Measurements from ENCODE around the gene CRELD2.

CRELD2 gene

GRCh38 chr22:49917974-49918910 lies at the start of gene CRELD2, which contains the start of gene ALG12:
TSS of gene CRELD2 (plus strand) at chr22:49918634. CDS start at chr22:49918770, 136 bp downstream.
TSS of gene ALG12 (minus strand) at chr22:49918438. CDS start at chr22:49913765, 4,673 bp downstream.
- peak; percentile 34 for DNase-seq

- DNase-seq: no peak
Observed at GRCh38 chr22:49869086-49869830, 49.2 kb upstream of the CRELD2 start.

GRCh38 chr22:49869845-49870712 lies 48.4 kb upstream of the CRELD2 start:
- no peak for DNase-seq

GRCh38 chr22:49871482-49871881 lies 47.0 kb upstream of the CRELD2 start:
- DNase-seq: no peak

- DNase-seq: no peak
Observed at GRCh38 chr22:49872347-49872746, 46.1 kb upstream of the CRELD2 start.

- DNase-seq: no peak
Observed at GRCh38 chr22:49873228-49873940, 45.0 kb upstream of the CRELD2 start.

GRCh38 chr22:49877642-49878041 lies 40.8 kb upstream of the CRELD2 start:
- no peak for DNase-seq

- DNase-seq: no peak
Observed at GRCh38 chr22:49878206-49878605, 40.2 kb upstream of the CRELD2 start.

GRCh38 chr22:49879871-49880270 lies 38.6 kb upstream of the CRELD2 start:
- DNase-seq: no peak

GRCh38 chr22:49880281-49880680 lies 38.2 kb upstream of the CRELD2 start:
- no peak for DNase-seq

- DNase-seq: no peak
Observed at GRCh38 chr22:49881856-49882255, 36.6 kb upstream of the CRELD2 start.

GRCh38 chr22:49882519-49883293 lies 35.7 kb upstream of the CRELD2 start:
- no peak for DNase-seq

GRCh38 chr22:49883294-49883640 lies 35.2 kb upstream of the CRELD2 start:
- no peak for DNase-seq

- DNase-seq: no peak
Observed at GRCh38 chr22:49884075-49884474, 34.4 kb upstream of the CRELD2 start.

GRCh38 chr22:49884503-49885260 lies 33.8 kb upstream of the CRELD2 start:
- no peak for DNase-seq

GRCh38 chr22:49885281-49885680 lies 33.2 kb upstream of the CRELD2 start:
- DNase-seq: no peak

GRCh38 chr22:49885881-49886280 lies 32.6 kb upstream of the CRELD2 start:
- DNase-seq: no peak

GRCh38 chr22:49886346-49887063 lies 31.9 kb upstream of the CRELD2 start:
- no peak for DNase-seq

- no peak for DNase-seq
Observed at GRCh38 chr22:49887064-49887451, 31.4 kb upstream of the CRELD2 start.

- no peak for DNase-seq
Observed at GRCh38 chr22:49887702-49888101, 30.7 kb upstream of the CRELD2 start.
